GM20000 (cell line): ENCODE results near the gene CC2D1A.

Experiments used
- DNase-seq: peaks from one replicate; pipeline ENCODE4 v3.0.0; 2012; ENCODE audit warnings: low spot score
- TF ChIP-seq, protein P1 (sequence below): IDR thresholded peaks from 2 replicates; pipeline ENCODE4 v1.5.1; 2012; ENCODE audit warnings: mild to moderate bottlenecking, control low read depth; ENCODE audit errors: extremely low read depth, missing control alignments

The CC2D1A gene

DNA sequence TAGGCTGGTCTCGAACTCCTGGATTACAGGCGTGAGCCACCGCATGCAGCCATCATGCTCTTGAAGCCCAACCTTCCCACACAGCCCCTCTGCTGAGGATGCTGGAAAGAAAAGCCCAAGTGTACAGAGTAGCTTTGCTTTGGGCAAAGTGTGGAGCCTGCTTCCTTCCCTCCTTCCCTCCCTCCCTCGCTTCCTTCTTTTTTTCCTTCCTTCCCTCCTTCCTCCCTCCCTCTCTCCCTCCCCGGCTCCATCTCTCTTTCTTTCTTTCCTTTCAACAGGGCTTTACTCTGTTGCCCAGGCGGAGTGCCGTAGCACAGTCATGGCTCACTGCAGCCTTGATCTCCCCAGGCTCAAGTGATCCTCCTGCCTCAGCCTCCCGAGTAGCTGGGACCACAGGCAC is 2.7 kb downstream of the CC2D1A start:
- TF ChIP-seq, protein P1, sequence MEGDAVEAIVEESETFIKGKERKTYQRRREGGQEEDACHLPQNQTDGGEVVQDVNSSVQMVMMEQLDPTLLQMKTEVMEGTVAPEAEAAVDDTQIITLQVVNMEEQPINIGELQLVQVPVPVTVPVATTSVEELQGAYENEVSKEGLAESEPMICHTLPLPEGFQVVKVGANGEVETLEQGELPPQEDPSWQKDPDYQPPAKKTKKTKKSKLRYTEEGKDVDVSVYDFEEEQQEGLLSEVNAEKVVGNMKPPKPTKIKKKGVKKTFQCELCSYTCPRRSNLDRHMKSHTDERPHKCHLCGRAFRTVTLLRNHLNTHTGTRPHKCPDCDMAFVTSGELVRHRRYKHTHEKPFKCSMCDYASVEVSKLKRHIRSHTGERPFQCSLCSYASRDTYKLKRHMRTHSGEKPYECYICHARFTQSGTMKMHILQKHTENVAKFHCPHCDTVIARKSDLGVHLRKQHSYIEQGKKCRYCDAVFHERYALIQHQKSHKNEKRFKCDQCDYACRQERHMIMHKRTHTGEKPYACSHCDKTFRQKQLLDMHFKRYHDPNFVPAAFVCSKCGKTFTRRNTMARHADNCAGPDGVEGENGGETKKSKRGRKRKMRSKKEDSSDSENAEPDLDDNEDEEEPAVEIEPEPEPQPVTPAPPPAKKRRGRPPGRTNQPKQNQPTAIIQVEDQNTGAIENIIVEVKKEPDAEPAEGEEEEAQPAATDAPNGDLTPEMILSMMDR: no peak
- DNase-seq: no peak

- TF ChIP-seq, protein P1: no peak
- no peak for DNase-seq
These were observed 3.4 kb downstream of the CC2D1A start for GRCh38 chr19:13909430-13909829.

DNA sequence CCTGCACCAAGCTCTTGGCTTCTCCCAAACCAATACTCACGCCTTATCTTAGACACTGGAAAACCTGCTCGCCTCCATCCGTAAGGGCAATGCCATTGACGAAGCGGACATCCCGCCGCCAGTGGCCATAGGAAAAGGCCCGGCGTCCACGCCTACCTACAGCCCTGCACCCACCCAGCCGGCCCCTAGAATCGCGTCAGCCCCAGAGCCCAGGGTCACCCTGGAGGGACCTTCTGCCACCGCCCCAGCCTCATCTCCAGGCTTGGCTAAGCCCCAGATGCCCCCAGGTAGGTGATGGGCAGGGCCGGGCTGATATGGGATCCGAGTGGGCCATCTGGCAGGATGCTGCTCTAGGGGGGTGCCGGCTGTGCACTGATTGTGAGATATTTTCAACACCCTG is 7.4 kb downstream of the CC2D1A start:
- TF ChIP-seq, protein P1: no peak
- DNase-seq: no peak

DNA sequence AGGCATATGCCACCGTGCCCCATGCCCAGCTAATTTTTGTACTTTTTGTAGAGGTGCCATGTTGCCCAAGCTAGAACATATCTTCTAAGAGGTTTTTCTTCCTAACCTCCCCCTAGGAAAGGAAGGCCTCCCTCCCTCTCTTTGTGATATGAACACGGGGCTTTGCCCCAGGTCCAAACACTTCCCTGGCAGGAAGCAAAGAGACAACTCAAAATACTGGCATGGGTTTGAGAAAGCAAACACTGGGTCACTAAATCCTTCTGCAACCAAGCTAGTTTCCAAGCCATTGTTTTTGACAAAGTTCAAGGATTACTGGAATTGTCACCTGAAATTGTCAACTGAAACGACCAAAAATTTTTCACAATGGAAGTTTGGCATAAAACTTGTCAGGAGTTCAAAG is 8.8 kb downstream of the CC2D1A start:
- TF ChIP-seq, protein P1: no peak
- DNase-seq: no peak

DNA sequence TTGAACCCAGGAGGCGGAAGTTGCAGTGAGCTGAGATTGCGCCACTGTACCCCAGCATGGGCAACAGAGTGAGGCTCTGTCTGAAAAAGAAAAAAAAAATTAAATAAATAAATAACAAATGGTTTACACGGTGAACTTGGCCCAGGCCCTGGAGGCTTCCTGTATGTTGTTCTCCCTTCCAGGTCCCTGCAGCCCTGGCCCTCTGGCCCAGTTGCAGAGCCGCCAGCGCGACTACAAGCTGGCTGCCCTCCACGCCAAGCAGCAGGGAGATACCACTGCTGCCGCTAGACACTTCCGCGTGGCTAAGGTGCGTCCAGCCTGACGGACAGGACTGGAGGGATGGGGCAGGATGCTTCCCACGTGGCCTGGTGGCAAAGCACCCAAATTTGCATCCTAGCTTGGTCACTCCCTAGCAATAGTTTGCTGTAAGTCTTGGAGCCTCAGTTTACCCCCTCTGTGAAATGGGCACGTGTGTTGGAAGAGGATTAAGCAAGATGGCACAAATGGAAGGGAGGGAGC is 11.9 kb downstream of the CC2D1A start:
- TF ChIP-seq, protein P1: no peak
- no peak for DNase-seq

- TF ChIP-seq, protein P1: no peak
- peak; percentile 6 for DNase-seq
These were observed 12.9 kb downstream of the CC2D1A start for GRCh38 chr19:13918726-13919411.

- TF ChIP-seq, protein P1: no peak
- DNase-seq: no peak
These were observed 14.5 kb downstream of the CC2D1A start for GRCh38 chr19:13920524-13920923.
